Lower leg skin (tissue), 4 donors: Measurements from ENCODE around the gene LRRC74B. TPM values are rescaled to one million over a fixed set of nuclear protein-coding genes. Genes with fewer than 3 reads are reported as not detected.
A peak's percentile ranks its signal among the peaks of the same experiment; 100 is the strongest.

Experiments
- DNase-seq, 2 donors: peaks; one replicate each; pipeline ENCODE4 v3.0.0-alpha.2; 2019; ENCODE audit warnings: low spot score in 2 of 2
- H3K4me3 ChIP-seq: fragments of 200-600 bp; sonication (generic); 2 replicates; pipeline ENCODE4 v1.5.1; 2017; ENCODE audit warnings: mild to moderate bottlenecking, low read depth; ENCODE audit not compliant: poor library complexity, severe bottlenecking
- POLR2A ChIP-seq, 2 donors: fragments of 450-650 bp; IDR thresholded peaks; one replicate each; pipeline ENCODE4 v1.6.1; 2016 to 2017; ENCODE audit warnings: antibody characterized with exemption in 2 of 2, mild to moderate bottlenecking in 1 of 2, moderate library complexity in 1 of 2
- WGBS, 2 donors: methylation state at CpG; one replicate each; pipeline ENCODE4 v1.1.5; 2018; 5-methylcytosine and 5-hydroxymethylcytosine counted together
- intact Hi-C: fragments of 100-400 bp; cut with DNase I; formaldehyde crosslinking; loops from one replicate; pipeline ENCODE4 v1.15.0; 2023; ENCODE audit warnings: low total_unique reads
- total RNA-seq, 4 donors: library from RNA; depleted of rRNA; stranded (reverse); fragments of >200 nt; gene quantifications; one replicate each; pipeline ENCODE4 v1.1.0, GENCODE V29; 2016
- TF ChIP-seq, protein P1 (sequence below), 3 donors: fragments of 450-650 bp; IDR thresholded peaks; one replicate each; pipeline ENCODE4 v1.5.1; 2016; ENCODE audit warnings: antibody characterized with exemption in 3 of 3, mild to moderate bottlenecking in 3 of 3, moderate library complexity in 2 of 3

The LRRC74B gene
- total RNA-seq, 4 donors from 2014 or later: not detected

DNA sequence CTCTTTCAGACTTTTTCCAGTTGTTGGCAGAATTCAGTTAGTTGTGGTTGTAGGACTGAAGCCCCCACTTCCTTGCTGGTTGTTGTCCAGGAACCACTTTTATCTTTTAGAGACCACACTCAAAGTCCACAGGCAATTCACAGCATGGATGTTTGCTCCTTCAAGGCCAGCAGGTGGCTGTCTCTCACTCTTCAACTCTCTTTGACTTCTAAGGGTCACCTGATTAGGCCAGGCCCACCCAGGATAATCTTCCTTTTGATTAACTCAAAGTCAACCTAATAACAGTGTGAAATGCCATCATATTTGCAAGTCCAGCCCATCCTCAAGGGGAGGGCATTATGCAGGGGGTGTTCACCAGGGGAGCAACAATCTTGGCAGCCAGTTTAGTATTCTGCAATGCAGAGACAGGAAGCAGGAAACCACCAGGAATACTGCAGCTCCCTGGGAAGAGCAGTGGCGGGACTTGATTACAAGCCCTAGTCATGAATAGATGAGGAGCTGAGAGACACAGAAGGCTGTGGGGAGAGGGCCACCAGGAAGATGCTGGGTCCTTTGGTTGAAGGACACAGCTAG is 52.4 kb downstream of the LRRC74B start:
- H3K4me3 ChIP-seq: no peak overlapping the region
- TF ChIP-seq, protein P1, sequence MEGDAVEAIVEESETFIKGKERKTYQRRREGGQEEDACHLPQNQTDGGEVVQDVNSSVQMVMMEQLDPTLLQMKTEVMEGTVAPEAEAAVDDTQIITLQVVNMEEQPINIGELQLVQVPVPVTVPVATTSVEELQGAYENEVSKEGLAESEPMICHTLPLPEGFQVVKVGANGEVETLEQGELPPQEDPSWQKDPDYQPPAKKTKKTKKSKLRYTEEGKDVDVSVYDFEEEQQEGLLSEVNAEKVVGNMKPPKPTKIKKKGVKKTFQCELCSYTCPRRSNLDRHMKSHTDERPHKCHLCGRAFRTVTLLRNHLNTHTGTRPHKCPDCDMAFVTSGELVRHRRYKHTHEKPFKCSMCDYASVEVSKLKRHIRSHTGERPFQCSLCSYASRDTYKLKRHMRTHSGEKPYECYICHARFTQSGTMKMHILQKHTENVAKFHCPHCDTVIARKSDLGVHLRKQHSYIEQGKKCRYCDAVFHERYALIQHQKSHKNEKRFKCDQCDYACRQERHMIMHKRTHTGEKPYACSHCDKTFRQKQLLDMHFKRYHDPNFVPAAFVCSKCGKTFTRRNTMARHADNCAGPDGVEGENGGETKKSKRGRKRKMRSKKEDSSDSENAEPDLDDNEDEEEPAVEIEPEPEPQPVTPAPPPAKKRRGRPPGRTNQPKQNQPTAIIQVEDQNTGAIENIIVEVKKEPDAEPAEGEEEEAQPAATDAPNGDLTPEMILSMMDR (IDR thresholded peaks at IDR 0.05): no peak
- TF ChIP-seq POLR2A (IDR thresholded peaks at IDR 0.05): no peak
- WGBS, 2 donors: 81 to 83% methylated on average over 1 of the region's 1 CpG
- intact Hi-C loops: no loop called here
- DNase-seq: no peak

DNA sequence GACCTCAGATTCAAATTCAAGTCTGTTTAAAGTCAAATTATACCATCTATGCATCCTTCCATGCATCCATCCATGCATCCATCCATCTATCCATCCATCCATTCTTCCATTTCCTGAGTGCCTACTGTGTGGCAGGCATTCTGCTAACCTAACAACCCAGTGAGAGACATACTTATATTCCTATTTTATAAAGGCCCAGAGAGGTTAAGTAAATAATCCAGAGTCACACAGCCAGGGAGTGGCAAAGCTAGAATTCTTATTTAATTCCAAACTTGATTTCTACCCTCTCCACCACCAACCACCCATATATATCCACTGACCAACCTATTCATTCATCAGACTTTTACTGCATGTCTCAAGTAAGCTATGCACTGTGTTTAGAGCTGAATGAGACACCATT is 53.8 kb downstream of the LRRC74B start:
- intact Hi-C loops: no loop called here
- H3K4me3 ChIP-seq: no peak overlapping the region
- no peak for DNase-seq
- no peak for TF ChIP-seq POLR2A (IDR thresholded peaks at IDR 0.05)
- TF ChIP-seq, protein P1 (IDR thresholded peaks at IDR 0.05): no peak

DNA sequence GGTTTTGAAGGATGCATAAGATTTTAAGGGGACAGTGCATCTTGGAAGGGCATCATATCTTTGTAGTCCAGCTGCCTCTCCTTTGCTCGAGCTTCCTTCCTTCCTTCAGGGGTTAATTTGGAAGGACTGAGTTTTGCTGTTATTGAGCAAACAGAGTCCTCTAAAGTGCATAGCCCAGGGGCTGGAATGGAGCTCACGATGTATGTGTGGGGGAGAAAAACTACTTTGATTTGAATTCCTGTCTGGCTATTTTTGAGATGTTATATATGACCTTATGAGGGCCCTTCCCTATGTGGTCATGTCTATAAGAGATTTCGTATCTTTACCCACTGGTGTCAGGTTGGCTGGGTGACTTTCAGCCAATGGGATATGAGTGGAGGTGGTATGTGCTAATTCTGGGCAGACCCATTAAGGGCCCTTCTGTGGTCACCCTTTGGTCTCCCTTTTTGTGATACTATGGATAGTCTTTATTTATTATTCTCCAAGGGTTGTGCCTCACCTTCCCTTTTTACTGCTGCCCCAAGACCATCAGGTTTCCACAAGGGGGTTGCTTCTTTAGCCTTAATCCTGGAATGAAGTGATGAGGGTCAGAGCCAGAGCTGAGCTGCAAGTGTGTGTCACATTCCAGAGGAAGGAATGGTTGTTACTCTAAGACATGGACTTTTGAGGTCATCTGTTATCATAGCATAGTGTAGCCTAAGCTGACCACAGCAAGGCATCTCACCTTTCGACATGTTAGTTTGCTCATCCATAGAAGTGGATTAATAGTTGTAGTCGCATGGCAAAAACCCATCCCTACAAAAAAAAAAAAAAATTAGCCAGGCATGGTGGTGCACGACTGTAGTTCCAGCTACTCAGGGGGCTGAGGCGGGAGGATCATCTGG is 54.6 kb downstream of the LRRC74B start:
- TF ChIP-seq, protein P1 (IDR thresholded peaks at IDR 0.05): no peak
- no peak for TF ChIP-seq POLR2A (IDR thresholded peaks at IDR 0.05)
- DNase-seq: no peak
- intact Hi-C loops: no loop called here
- no peak overlapping the region for H3K4me3 ChIP-seq
- WGBS, 2 donors: 72 to 75% methylated on average over 7 of the region's 7 CpGs

DNA sequence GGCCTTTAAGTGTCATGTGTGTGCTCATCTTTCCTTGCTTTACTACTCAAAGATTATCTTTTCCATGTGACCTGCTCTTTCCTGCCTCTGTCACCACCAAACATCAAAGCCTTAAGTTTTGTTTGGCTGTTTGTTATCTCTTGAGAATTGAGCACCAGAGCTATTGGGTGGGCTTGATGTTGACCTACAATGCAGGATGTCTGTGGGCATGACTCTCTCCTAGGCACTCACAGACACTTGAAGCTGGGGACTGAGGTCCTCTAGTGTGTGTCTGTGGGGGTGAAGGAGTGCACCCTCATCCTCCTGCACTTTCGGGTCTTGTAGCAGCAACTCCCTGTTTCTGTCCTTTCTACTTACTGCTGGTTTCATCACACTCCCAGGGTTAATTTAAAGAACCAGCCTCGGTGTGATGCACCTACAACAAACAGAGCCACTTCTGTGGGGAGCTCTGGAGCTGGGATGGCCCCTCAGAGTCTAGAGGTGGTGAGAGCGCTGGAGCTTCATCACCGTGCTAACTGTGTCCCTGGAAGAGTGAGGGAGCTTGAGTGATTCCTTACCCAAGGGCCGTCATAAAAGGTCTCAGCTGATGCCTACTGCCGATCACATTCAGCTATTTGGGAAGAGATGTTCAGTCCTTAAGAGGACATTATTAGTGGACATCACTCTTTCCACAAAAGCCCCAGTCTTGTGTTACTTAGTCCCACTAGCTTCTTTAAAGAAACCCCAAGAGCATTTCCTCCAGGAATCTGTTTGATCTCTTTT is 56.3 kb downstream of the LRRC74B start:
- intact Hi-C loops: no loop called here

DNA sequence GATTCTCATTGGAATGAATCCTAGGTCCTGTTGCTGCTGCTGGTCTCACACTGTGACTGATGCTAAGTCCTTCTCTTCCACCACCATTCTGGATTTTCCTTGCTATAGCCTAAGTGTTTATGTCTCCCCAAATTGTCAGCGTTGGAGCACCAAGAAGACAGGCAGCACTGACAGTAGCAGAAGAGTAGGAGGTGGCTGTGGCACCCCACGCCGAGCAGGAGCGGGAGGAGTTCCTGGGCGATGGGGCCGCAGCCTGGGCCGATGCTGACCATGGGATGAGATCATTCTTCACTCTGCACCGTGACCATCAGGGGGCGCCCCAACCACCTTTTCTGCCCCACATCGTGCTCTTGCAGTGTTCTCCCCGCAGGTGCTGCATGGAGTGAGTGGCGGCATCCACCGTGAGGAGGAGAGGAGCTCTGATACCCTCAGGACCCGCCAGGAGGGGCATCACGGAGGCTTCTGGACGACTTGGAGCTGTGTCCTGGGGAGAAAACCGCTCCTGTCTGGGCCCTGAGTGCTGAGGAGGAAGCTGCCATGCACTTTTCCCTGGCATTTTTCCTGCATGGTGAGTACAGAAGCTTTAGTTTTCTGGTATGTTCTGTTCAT is 57.0 kb downstream of the LRRC74B start:
- TF ChIP-seq POLR2A (IDR thresholded peaks at IDR 0.05): no peak
- TF ChIP-seq, protein P1 (IDR thresholded peaks at IDR 0.05): peak in 1 of 3 donors; percentile 38
- intact Hi-C loops: no loop called here
- 3 to 5% methylated on average over 16 to 17 of the region's 17 CpGs for WGBS, 2 donors
- no peak overlapping the region for H3K4me3 ChIP-seq
- DNase-seq: peak; percentile 17 to 88

More for the DNA sequence above, 56.3 kb downstream of the LRRC74B start:
- no peak for TF ChIP-seq POLR2A (IDR thresholded peaks at IDR 0.05)
- TF ChIP-seq, protein P1 (IDR thresholded peaks at IDR 0.05): no peak
- WGBS, 2 donors: 65 to 85% methylated on average over 6 of the region's 6 CpGs
- no peak overlapping the region for H3K4me3 ChIP-seq
- no peak for DNase-seq
